ENCODE measurements around the gene SYT7. TPM values are rescaled to one million over a fixed set of nuclear protein-coding genes. Genes with fewer than 3 reads are reported as not detected.

The SYT7 gene
- total and polyA plus RNA-seq, 4 donors = 2.1 to 114 (median 30.8) TPM

DNA sequence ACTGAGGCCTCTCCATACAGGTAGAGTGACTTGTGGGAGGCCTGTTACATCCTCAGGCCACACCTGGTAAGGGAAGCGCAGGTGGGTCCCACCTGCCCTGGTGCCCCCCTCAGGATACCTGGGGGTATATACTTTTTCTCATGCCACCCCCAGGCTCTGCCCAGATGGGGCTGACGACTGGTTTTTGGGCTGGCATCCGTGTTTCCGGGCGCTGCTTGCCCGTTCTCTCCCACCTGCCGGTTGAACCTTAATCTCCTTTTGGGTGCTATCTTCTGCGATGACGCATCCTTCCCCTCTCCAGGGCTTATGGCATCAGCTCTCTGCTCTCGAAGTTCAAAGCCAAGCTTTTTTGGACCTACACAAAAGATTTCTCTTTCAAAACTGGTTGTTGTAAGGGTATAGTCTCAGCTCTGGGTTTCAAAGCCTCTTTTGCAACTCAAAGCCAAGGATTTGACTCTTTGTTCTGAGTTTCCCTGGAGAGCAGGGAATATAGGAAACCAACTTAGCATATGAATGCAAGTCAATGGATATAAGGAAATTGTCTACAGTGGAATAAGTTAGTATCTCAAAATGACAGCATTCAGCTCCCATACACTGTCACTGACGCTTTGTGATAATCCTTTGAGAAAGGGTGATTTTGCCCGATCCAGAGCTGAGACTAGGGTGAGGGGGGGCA lies 80.9 kb downstream of the SYT7 start:
- Histone ChIP-seq H3K27me3 (ENCODE audit: control insufficient read depth in 4 of 4, insufficient read depth in 4 of 4, low read length in 3 of 4) (no peaks in the 10 kb centered on the region), H3K36me3 (ENCODE audit: control insufficient read depth in 4 of 4, insufficient read depth in 3 of 4, low read depth in 1 of 4, low read length in 3 of 4) (no peaks in the 10 kb centered on the region), H3K27ac (ENCODE audit: low read depth in 1 of 2, low read length in 2 of 2) (no peak overlapping the region), H3K9ac (ENCODE audit: low read depth in 1 of 2, low read length in 2 of 2) (no peak overlapping the region), H3K4me3 (ENCODE audit: low read depth in 1 of 3, low read length in 3 of 3) (no peak overlapping the region), H3K9me3 (ENCODE audit: control insufficient read depth in 4 of 4, low read length in 3 of 4) (no peaks in the 10 kb centered on the region), H3K4me1 (ENCODE audit: control insufficient read depth in 4 of 4, insufficient read depth in 4 of 4, low read length in 3 of 4) (no peaks in the 10 kb centered on the region)
- no peak for DNase-seq (ENCODE audit: low spot score)
- TF ChIP-seq, protein P1, sequence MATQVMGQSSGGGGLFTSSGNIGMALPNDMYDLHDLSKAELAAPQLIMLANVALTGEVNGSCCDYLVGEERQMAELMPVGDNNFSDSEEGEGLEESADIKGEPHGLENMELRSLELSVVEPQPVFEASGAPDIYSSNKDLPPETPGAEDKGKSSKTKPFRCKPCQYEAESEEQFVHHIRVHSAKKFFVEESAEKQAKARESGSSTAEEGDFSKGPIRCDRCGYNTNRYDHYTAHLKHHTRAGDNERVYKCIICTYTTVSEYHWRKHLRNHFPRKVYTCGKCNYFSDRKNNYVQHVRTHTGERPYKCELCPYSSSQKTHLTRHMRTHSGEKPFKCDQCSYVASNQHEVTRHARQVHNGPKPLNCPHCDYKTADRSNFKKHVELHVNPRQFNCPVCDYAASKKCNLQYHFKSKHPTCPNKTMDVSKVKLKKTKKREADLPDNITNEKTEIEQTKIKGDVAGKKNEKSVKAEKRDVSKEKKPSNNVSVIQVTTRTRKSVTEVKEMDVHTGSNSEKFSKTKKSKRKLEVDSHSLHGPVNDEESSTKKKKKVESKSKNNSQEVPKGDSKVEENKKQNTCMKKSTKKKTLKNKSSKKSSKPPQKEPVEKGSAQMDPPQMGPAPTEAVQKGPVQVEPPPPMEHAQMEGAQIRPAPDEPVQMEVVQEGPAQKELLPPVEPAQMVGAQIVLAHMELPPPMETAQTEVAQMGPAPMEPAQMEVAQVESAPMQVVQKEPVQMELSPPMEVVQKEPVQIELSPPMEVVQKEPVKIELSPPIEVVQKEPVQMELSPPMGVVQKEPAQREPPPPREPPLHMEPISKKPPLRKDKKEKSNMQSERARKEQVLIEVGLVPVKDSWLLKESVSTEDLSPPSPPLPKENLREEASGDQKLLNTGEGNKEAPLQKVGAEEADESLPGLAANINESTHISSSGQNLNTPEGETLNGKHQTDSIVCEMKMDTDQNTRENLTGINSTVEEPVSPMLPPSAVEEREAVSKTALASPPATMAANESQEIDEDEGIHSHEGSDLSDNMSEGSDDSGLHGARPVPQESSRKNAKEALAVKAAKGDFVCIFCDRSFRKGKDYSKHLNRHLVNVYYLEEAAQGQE (IDR thresholded peaks at IDR 0.05) = no peak
- TF ChIP-seq TAF1 (conservative IDR thresholded peaks at IDR 0.05) = no peak
- TF ChIP-seq RXRA (IDR thresholded peaks at IDR 0.05) = no peak
- TF ChIP-seq YY1 (IDR thresholded peaks at IDR 0.05) = no peak
- TF ChIP-seq, protein P2, sequence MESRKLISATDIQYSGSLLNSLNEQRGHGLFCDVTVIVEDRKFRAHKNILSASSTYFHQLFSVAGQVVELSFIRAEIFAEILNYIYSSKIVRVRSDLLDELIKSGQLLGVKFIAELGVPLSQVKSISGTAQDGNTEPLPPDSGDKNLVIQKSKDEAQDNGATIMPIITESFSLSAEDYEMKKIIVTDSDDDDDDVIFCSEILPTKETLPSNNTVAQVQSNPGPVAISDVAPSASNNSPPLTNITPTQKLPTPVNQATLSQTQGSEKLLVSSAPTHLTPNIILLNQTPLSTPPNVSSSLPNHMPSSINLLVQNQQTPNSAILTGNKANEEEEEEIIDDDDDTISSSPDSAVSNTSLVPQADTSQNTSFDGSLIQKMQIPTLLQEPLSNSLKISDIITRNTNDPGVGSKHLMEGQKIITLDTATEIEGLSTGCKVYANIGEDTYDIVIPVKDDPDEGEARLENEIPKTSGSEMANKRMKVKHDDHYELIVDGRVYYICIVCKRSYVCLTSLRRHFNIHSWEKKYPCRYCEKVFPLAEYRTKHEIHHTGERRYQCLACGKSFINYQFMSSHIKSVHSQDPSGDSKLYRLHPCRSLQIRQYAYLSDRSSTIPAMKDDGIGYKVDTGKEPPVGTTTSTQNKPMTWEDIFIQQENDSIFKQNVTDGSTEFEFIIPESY (IDR thresholded peaks at IDR 0.05) = no peak
- no peak for TF ChIP-seq SP1 (IDR thresholded peaks at IDR 0.05)
- no peak for TF ChIP-seq HNF4A (conservative IDR thresholded peaks at IDR 0.05)
- no peak for TF ChIP-seq GABPA (IDR thresholded peaks at IDR 0.05 in 1 of 2, conservative IDR thresholded peaks at IDR 0.05 in 1 of 2)
- TF ChIP-seq, protein P3, sequence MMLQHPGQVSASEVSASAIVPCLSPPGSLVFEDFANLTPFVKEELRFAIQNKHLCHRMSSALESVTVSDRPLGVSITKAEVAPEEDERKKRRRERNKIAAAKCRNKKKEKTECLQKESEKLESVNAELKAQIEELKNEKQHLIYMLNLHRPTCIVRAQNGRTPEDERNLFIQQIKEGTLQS (IDR thresholded peaks at IDR 0.05) = no peak
- no peak for TF ChIP-seq FOXA2 (IDR thresholded peaks at IDR 0.05)
- no peak for TF ChIP-seq JUND (IDR thresholded peaks at IDR 0.05)
- TF ChIP-seq FOXA1 (IDR thresholded peaks at IDR 0.05) = no peak
- no peak for TF ChIP-seq NR2F2 (IDR thresholded peaks at IDR 0.05)
- TF ChIP-seq, protein P4, sequence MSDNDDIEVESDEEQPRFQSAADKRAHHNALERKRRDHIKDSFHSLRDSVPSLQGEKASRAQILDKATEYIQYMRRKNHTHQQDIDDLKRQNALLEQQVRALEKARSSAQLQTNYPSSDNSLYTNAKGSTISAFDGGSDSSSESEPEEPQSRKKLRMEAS (IDR thresholded peaks at IDR 0.05) = no peak
- TF ChIP-seq RAD21 (IDR thresholded peaks at IDR 0.05) = no peak
- TF ChIP-seq, protein P5, sequence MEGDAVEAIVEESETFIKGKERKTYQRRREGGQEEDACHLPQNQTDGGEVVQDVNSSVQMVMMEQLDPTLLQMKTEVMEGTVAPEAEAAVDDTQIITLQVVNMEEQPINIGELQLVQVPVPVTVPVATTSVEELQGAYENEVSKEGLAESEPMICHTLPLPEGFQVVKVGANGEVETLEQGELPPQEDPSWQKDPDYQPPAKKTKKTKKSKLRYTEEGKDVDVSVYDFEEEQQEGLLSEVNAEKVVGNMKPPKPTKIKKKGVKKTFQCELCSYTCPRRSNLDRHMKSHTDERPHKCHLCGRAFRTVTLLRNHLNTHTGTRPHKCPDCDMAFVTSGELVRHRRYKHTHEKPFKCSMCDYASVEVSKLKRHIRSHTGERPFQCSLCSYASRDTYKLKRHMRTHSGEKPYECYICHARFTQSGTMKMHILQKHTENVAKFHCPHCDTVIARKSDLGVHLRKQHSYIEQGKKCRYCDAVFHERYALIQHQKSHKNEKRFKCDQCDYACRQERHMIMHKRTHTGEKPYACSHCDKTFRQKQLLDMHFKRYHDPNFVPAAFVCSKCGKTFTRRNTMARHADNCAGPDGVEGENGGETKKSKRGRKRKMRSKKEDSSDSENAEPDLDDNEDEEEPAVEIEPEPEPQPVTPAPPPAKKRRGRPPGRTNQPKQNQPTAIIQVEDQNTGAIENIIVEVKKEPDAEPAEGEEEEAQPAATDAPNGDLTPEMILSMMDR (IDR thresholded peaks at IDR 0.05; ENCODE audit: low read depth, low read length, missing input control) = no peak
- no peak for TF ChIP-seq HNF4G (IDR thresholded peaks at IDR 0.05)
- no peak for TF ChIP-seq EGR1 (IDR thresholded peaks at IDR 0.05; ENCODE audit: low read depth in 2 of 2)
- 90% methylated on average over 12 of the region's 12 CpGs for WGBS

All from liver (tissue), 9 donors.